DMS114 treated with DMSO at 0.1 percent for 48 hours (cell line): ENCODE measurements around the gene LIMK1.

ENCODE experiments used
- DNase-seq: peaks from one replicate; lab custom pipeline; 2025; ENCODE audit not compliant: unreplicated experiment; lab: John Stamatoyannopoulos, UW

The LIMK1 gene

GRCh38 chr7:74082770-74083116 is 861 bp upstream of the LIMK1 start:
- DNase-seq: no peak

- no peak for DNase-seq
These were observed 521 bp downstream of the LIMK1 start for GRCh38 chr7:74083928-74084721.

- DNase-seq: no peak
These were observed 1.3 kb downstream of the LIMK1 start for GRCh38 chr7:74084722-74085578.

- DNase-seq: no peak
These were observed 4.3 kb downstream of the LIMK1 start for GRCh38 chr7:74087791-74088453.

GRCh38 chr7:74092321-74092963 is 8.8 kb downstream of the LIMK1 start:
- DNase-seq: no peak

GRCh38 chr7:74092964-74093471 is 9.4 kb downstream of the LIMK1 start:
- no peak for DNase-seq

- DNase-seq: no peak
These were observed 10.1 kb downstream of the LIMK1 start for GRCh38 chr7:74093671-74094223.

- no peak for DNase-seq
These were observed 10.9 kb downstream of the LIMK1 start for GRCh38 chr7:74094224-74095101.

- no peak for DNase-seq
These were observed 11.5 kb downstream of the LIMK1 start for GRCh38 chr7:74095135-74095534.

GRCh38 chr7:74097937-74098614 is 14.5 kb downstream of the LIMK1 start:
- no peak for DNase-seq

- DNase-seq: no peak
These were observed 15.4 kb downstream of the LIMK1 start for GRCh38 chr7:74099031-74099430.

GRCh38 chr7:74101061-74101681 is 17.6 kb downstream of the LIMK1 start:
- DNase-seq: no peak

- no peak for DNase-seq
These were observed 19.7 kb downstream of the LIMK1 start for GRCh38 chr7:74103219-74103772.

- no peak for DNase-seq
These were observed 21.1 kb downstream of the LIMK1 start for GRCh38 chr7:74104702-74105101.

GRCh38 chr7:74105992-74106391 is 22.4 kb downstream of the LIMK1 start:
- DNase-seq: no peak

- DNase-seq: no peak
These were observed 23.2 kb downstream of the LIMK1 start for GRCh38 chr7:74106846-74107245.

- DNase-seq: no peak
These were observed 31.7 kb downstream of the LIMK1 start for GRCh38 chr7:74115326-74115725.

- no peak for DNase-seq
These were observed 32.8 kb downstream of the LIMK1 start for GRCh38 chr7:74116356-74116755.
